Ishikawa (cell line): ENCODE data around the gene MAMDC4.

Source experiments
- CEBPB ChIP-seq: IDR thresholded peaks from 2 replicates; pipeline ENCODE4 v1.6.1; 2012
- CREB1 ChIP-seq: IDR thresholded peaks from 2 replicates; pipeline ENCODE4 v1.6.1; 2012; ENCODE audit warnings: low read depth
- EGR1 ChIP-seq: IDR thresholded peaks from 2 replicates; pipeline ENCODE4 v1.6.1; 2012
- EP300 ChIP-seq: IDR thresholded peaks from 2 replicates; pipeline ENCODE4 v1.6.1; 2012; ENCODE audit warnings: borderline replicate concordance
- FOXM1 ChIP-seq: IDR thresholded peaks from 2 replicates; pipeline ENCODE4 v1.6.1; 2012; ENCODE audit warnings: low read depth, borderline replicate concordance
- MAX ChIP-seq: IDR thresholded peaks from 2 replicates; pipeline ENCODE4 v1.6.1; 2012
- NFIC ChIP-seq: IDR thresholded peaks from 2 replicates; pipeline ENCODE4 v1.6.1; 2012
- RAD21 ChIP-seq: IDR thresholded peaks from 2 replicates; pipeline ENCODE4 v1.6.1; 2012; ENCODE audit warnings: low read depth
- REST ChIP-seq: IDR thresholded peaks from 2 replicates; pipeline ENCODE4 v1.6.1; 2012; ENCODE audit warnings: low read depth, mild to moderate bottlenecking
- TAF1 ChIP-seq: IDR thresholded peaks from 2 replicates; pipeline ENCODE4 v1.6.1; 2012; ENCODE audit warnings: low read depth, mild to moderate bottlenecking
- TCF12 ChIP-seq: IDR thresholded peaks from 2 replicates; pipeline ENCODE4 v1.6.1; 2012; ENCODE audit warnings: low read depth
- TEAD4 ChIP-seq: IDR thresholded peaks from 2 replicates; pipeline ENCODE4 v1.6.1; 2012
- USF1 ChIP-seq: IDR thresholded peaks from 2 replicates; pipeline ENCODE4 v1.6.1; 2012
- YY1 ChIP-seq: IDR thresholded peaks from 2 replicates; pipeline ENCODE4 v1.6.1; 2012; ENCODE audit warnings: low read depth
- ZBTB7A ChIP-seq: IDR thresholded peaks from 2 replicates; pipeline ENCODE4 v1.6.1; 2012; ENCODE audit warnings: low read depth

Gene MAMDC4

GRCh38 chr9:136898483-136899100, 46.4 kb downstream of the MAMDC4 start:
- no peak for TF ChIP-seq CREB1

GRCh38 chr9:136899196-136899595, 47.0 kb downstream of the MAMDC4 start:
- TF ChIP-seq MAX: no peak
- no peak for TF ChIP-seq ZBTB7A
- no peak for TF ChIP-seq RAD21
- no peak for TF ChIP-seq TEAD4
- no peak for TF ChIP-seq USF1
- no peak for TF ChIP-seq REST
- TF ChIP-seq TCF12: no peak
- no peak for TF ChIP-seq TAF1
- no peak for TF ChIP-seq EGR1

GRCh38 chr9:136900556-136900955, 48.4 kb downstream of the MAMDC4 start:
- no peak for TF ChIP-seq CREB1
- no peak for TF ChIP-seq TEAD4
- no peak for TF ChIP-seq YY1
- no peak for TF ChIP-seq CEBPB
- TF ChIP-seq FOXM1: no peak
- no peak for TF ChIP-seq MAX
- no peak for TF ChIP-seq TAF1
- TF ChIP-seq ZBTB7A: no peak
- TF ChIP-seq EP300: no peak
- no peak for TF ChIP-seq NFIC
- TF ChIP-seq USF1: no peak
- no peak for TF ChIP-seq REST
- no peak for TF ChIP-seq TCF12
- TF ChIP-seq EGR1: no peak
- TF ChIP-seq RAD21: no peak

GRCh38 chr9:136900988-136901515, 48.9 kb downstream of the MAMDC4 start:
- no peak for TF ChIP-seq EP300
- no peak for TF ChIP-seq REST
- TF ChIP-seq CREB1: no peak
- TF ChIP-seq EGR1: no peak
- no peak for TF ChIP-seq TAF1
- TF ChIP-seq MAX: no peak
- no peak for TF ChIP-seq TCF12
- TF ChIP-seq CEBPB: no peak
- no peak for TF ChIP-seq USF1
- TF ChIP-seq NFIC: no peak
- TF ChIP-seq ZBTB7A: no peak
- no peak for TF ChIP-seq FOXM1
- TF ChIP-seq TEAD4: no peak
- no peak for TF ChIP-seq YY1
- TF ChIP-seq RAD21: no peak
